GM21447 (cell line): ENCODE data around the gene SSB.
"Not testable (repeated sequence)": the region's sequence is repeated elsewhere in the genome, so short reads cannot be mapped to it uniquely, and the experiment has no call there.

Experiments
- ATAC-seq: cut with Tn5 transposase; IDR thresholded peaks from one replicate; pipeline ENCODE4 v1.9.1; 2021; ENCODE audit not compliant: unreplicated experiment

The SSB gene

DNA sequence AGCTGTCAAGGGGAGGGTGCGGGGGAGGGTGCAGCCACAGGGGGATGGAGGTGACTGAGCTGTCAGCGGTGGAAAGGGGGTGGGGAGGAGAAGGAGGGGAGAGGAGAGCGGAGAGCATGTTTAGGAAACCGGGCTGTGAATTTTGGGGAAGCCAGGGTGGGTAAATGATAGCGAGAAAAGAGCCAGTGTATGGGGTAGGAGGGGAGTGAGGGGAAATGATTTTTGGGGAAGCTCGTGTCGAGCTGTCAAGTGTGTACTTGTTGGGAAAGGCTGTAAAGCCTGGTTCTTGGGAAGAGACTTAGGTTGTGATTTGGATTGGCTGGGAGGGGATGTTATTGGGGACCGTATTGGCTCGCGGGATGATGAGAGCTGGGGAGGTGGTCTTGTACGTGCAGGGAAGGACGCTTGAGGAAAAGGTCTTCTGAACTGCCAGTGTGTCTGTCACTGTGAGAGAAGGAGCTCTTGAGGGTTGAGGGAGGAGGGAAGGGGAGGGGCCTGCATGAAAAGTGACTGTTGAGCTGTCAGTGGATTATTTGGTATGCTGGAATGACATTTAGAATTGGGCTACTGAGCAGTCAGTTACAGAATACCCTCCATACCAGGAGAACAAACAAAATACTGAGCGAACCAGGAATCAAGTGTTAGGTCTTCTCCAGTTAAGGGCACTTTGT, 29.6 kb downstream of the SSB start:
- ATAC-seq: peak; percentile 12

DNA sequence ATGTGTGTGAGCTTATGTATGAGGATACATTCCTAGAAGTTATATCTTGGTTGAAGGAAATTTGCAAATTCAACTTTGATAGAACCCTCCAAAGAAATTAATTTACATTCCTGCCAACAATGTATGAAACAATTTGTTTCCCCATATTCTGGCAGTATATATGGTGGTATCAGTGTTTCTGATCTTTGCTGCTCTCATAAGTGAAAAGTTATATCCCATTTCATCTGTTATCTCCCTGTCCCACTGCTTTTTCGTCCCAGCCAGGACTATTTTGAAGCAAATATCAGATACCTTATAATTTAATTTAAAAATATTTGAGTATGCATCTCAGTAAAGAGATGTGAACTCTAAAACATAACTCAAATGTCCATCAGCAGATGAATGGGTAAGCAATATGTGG, 35.7 kb downstream of the SSB start:
- no peak for ATAC-seq

DNA sequence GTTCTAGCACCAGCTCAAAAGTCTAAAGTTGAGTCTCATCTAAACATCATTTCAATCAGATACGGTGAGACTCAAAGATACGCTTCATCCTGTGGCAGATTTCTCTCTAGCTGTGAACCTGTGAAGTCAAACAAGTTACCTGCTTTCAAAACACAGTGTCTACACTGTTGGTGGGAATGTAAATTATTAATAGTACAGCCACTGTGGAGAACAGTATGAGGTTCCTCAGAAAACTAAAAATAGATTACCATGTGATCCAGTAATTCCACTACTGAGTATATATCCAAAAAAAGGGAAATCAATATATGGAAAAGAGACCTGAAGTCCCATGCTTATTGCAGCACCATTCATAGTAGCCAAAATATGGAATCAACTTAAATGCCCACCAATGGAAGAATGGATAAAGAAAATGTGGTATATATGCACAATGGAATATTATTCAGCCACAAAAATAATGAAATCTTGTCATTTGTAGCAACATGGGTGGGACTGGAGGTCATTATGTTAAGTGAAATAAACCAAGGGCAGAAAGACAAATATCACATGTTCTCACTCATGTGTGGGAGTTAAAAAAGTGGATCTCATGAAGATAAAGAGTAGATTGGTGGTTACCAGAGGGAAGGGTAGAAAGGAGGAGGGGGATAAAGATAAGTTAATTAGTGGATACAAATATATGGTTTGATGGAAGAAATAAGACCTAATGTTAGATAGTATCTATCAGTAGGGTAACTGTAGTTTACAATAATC, 40.2 kb downstream of the SSB start:
- no peak for ATAC-seq

DNA sequence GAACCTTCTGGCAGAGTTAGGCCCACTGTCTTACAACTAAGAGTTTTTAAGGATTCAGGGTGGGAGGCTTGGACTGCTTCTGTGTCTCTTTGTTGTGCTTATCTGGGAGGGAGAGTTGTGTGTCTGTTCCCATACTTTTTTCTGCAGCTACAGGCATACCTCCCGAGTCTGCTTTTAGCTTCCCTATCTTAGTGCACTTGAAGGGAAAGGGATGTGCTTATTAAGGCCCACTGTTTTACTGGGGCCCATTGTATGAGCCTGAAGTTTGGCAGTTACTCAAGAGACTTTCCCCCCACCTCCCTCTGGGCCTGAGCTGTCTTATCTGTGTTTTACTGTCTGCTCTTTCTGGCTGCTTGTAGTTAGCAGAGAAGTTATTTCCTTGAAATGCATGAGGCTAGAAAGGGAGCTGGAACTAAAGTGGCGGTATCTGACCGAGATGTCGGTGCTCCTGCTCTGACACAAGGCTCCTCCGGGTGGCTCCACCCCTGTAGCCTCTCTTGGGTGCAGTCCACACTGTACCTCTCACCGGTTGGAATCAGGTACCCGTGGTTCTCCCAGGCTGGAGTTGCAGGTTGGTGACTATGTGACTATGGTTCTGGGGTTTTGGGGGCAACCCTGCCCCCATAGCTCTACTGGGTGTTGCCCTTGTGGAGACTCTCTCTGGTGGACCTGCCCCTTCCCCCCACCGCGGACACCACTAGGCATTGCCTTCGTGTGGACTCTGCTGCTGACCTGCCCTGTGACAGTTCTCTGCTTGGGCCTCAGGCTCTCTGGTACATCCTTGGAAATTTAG, 41.5 kb downstream of the SSB start:
- ATAC-seq: no peak

DNA sequence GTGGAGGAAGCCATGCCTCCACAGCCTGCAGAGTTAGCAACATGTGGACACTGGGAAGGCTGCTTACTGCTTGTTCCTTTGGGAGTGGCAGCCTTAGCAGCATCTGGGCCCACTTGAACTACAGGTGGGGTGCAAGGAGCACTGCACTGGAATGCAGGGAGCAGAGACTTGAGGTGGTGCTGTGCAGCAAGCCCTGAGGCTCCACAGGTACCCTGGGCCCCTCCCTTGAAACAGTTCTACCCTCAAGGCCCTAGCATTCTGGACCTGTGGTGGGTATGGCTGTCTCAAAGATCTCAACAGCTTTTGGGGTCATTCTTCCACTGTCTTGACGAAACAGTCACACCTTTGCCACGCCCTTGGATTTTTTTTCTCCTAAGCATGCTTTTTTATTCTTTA, 42.1 kb downstream of the SSB start:
- no peak for ATAC-seq

DNA sequence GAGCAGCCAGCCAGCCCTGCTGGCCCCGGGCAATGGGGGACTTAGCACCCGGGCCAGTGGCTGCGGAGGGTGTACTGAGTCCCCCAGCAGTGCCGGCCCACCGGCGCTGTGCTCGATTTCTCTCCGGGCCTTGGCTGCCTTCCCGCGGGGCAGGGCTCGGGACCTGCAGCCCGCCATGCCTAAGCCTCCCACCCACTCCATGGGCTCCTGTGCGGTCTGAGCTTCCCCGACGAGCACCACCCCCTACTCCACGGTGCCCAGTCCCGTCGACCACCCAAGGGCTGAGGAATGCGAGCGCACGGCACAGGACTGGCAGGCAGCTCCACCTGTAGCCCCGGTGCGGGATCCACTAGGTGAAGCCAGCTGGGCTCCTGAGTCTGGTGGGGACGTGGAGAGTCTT, 43.0 kb downstream of the SSB start:
- not testable (repeated sequence) for ATAC-seq

DNA sequence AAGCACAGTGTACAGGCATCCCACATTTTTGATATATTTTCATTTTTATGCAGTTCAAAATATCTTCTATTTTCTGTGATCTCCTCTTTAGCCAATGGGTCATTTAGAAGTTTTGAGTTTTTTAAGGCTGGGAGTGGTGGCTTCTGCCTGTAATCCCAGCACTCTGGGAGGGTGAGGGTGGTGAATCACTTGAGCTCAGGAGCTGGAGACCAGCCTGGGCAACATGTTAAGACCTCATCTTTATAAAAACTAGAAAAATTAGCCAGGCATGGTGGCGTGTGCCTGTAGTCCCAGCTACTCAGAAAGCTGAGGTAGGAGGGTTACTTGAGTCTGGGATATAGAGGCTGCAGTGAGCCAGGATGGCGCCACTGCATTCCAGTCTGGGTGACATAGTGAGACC, 46.3 kb downstream of the SSB start:
- ATAC-seq: no peak

DNA sequence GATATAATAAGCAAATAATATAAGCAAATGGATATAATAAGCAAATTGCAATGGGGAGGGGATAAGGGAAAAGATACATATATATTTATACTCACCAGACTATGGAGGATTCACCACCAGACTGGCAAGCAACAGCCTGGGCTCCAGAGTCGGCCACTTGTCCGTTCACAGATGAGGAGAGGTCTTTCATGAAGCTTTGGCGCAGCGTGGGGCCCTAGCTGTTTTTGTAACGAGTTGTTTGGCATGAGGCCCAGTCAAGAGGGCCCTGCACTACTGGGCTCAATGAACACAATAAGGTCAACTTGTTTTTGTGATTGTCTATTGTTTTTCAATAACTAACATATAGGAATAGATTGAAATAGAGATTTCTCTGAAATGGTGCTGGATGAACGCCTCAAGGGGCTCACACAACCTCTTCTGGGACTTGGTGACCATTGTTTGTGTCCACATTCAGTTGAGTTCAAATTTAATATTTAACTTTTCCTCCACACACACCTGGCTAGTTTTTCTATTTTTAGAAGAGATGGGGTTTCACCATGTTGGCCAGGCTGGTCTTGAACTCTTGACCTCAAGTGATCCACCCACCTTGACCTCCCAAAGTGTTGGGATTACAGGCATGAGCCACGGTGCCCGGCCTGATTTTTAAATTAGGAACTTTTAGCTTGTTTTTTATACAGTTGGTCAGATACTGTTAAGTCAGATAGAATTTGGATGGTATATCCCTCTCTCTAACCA, 50.5 kb downstream of the SSB start:
- not testable (repeated sequence) for ATAC-seq

DNA sequence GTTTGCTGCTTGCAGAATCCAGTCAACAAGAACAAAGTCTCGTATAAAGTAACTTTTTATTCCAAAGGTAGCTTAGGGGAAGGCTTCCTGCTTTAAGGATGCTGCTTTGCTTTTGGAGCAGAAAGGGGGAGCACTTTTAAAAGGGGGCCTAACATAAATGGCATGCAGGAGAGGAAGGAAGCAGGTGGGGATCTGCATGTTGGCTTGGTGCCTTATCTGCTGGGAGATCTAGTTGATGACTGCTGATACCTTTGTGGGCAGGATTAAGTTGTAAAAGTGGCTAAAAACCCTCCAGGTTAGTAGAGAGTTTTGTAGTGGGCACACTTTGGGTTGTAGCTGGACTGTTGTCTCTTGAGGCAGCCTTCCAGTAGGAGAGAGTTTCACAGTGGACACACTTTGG, 51.0 kb downstream of the SSB start:
- ATAC-seq: no peak

DNA sequence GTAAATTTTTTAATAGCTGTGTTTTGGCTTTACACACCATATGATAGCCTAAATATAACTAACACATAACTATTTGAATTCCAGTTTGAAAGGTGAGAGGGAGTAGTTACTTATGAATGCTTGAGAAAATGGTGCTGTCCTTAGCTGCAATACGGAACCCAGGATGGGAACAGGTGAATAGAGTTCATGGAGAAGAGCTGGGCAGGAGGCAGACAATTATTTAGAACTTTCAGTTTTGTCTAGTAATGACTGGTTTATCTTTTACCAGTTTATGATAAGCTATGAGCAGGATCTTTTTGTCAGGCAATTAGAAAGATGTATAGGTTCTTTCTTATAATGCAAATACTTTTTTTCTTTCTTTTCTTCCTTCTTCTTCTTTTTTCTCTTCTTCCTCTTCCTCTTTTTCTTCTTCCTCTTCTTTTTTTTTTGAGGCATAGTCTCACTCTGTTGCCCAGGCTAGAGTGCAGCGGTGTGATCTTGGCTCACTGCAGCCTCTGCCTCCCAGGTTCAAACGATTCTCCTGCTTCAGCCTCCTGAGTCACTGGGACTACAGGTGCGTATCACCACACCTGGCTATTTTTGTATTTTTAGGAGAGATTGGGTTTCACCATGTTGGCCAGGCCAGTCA, 54.5 kb downstream of the SSB start:
- no peak for ATAC-seq

DNA sequence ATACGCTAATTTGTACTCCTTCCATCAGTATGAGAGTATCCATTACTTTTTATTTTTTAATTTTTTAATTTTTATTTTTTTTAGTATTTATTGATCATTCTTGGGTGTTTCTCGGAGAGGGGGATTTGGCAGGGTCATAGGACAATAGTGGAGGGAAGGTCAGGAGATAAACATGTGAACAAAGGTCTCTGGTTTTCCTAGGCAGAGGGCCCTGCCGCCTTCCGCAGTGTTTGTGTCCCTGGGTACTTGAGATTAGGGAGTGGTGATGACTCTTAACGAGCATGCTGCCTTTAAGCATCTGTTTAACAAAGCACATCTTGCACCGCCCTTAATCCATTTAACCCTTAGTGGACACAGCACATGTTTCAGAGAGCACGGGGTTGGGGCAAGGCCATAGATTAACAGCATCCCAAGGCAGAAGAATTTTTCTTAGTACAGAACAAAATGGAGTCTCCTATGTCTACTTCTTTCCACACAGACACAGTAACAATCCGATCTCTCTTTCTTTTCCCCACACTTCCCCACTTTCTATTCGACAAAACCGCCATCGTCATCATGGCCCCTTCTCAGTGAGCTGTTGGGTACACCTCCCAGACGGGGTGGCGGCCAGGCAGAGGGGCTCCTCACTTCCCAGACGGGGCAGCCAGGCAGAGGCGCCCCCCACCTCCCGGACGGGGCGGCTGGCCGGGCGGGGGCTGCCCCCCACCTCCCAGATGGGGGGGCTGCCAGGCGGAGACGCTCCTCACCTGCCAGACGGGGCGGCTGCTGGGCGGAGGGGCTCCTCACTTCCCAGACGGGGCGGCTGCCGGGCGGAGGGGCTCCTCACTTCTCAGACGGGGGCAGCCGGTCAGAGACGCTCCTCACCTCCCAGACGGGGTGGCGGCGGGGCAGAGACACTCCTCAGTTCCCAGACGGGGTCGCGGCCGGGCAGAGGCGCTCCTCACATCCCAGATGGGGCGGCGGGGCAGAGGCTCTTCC, 56.9 kb downstream of the SSB start:
- not testable (repeated sequence) for ATAC-seq

DNA sequence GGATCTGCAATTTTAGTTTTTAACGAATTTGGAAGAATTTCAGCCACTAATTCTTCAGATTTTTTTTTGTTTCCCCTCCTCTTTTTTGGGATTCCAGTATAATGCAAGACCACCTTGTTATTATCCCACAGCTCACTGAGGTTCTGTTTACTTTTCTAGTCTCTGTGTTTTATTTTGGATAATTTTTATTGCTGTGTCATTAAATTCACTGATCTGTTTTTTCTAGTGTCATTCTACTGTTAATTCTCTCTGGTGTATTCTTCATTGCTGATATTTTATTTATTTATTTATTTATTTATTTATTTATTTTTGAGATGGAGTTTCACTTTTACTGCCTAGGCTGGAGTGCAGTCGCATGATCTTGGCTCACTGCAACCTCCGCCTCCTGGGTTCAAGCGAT, 60.8 kb downstream of the SSB start:
- no peak for ATAC-seq

DNA sequence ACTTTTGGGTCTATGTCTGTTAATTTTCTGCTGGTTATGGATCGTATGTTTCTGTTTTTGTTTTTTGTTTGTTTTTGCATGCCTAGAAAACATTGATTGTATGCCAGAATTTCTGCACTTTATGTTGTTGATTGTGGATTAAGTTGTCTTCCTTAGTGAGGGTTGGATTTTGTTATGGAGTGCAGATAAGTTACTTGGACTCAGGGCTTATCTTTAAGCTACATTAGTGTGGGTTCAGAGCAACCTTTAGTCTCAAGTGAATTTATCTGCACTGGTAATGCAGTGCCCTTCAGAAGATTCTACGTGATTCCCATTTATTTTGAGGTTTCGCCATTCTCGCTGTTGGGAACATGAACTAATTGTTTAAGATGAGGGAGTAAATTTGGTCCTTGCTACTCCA, 61.5 kb downstream of the SSB start:
- no peak for ATAC-seq
